C4-2B (cell line): ENCODE data around the gene KLF3.
A peak's percentile ranks its signal among the peaks of the same experiment; 100 is the strongest.

Experiments used
- H3K27ac ChIP-seq: fragments of 450-650 bp; 2 replicates; pipeline ENCODE4 v1.5.1; 2017
- CTCF ChIP-seq: fragments of 450-650 bp; conservative IDR thresholded peaks from 2 replicates; pipeline ENCODE4 v1.5.1; 2017; ENCODE audit warnings: mild to moderate bottlenecking
- ZFX ChIP-seq: fragments of 450-650 bp; IDR thresholded peaks from 2 replicates; pipeline ENCODE4 v1.6.1; 2017

The KLF3 gene

GRCh38 chr4:38716256-38716655, 52.3 kb downstream of the KLF3 start:
- TF ChIP-seq CTCF (no peak), ZFX (no peak)
- no peak overlapping the region for H3K27ac ChIP-seq

- no peak overlapping the region for H3K27ac ChIP-seq
- TF ChIP-seq CTCF (no peak), ZFX (no peak)
Observed at GRCh38 chr4:38717604-38718003, 53.6 kb downstream of the KLF3 start.

- H3K27ac ChIP-seq, result no peak overlapping the region
- TF ChIP-seq ZFX (no peak), CTCF (no peak)
Observed at GRCh38 chr4:38723114-38723513, 59.1 kb downstream of the KLF3 start.

- no peak for TF ChIP-seq CTCF
- TF ChIP-seq ZFX, result no peak
- no peak overlapping the region for H3K27ac ChIP-seq
Observed at GRCh38 chr4:38723726-38724474, 59.9 kb downstream of the KLF3 start.

- H3K27ac ChIP-seq, result no peak overlapping the region
- no peak for TF ChIP-seq CTCF
- TF ChIP-seq ZFX, result no peak
Observed at GRCh38 chr4:38724475-38724808, 60.4 kb downstream of the KLF3 start.

- peak overlapping the region; percentile 25 for H3K27ac ChIP-seq
- peak; percentile 51 for TF ChIP-seq CTCF
- TF ChIP-seq ZFX, result no peak
Observed at GRCh38 chr4:38728631-38729141, 64.7 kb downstream of the KLF3 start.

- H3K27ac ChIP-seq, result no peak overlapping the region
- TF ChIP-seq CTCF (no peak), ZFX (no peak)
Observed at GRCh38 chr4:38730493-38730829, 66.5 kb downstream of the KLF3 start.
